ENCODE results near the gene DOCK11.

- TF ChIP-seq CTCF (IDR thresholded peaks at IDR 0.05) (no peak), POLR2A (IDR thresholded peaks at IDR 0.05) (no peak)
These were observed 1.8 kb upstream of the DOCK11 start for GRCh38 chrX:118493653-118494297.

All from uterus (tissue), 2 donors.